T-helper 1 cell treated with Interleukin-12 subunit alpha and Interleukin-12 subunit beta and Interleukin-4 antibody, amounts not matched to agents 30 ng/mL and 1 ng/mL, for 36 hours (primary cell): ENCODE measurements around the gene C1orf167. TPM values are rescaled to one million over a fixed set of nuclear protein-coding genes. Genes with fewer than 3 reads are reported as not detected.

Experiments used
- intact Hi-C: fragments of 100-400 bp; cut with micrococcal nuclease; formaldehyde crosslinking; loops from one replicate; pipeline ENCODE4 v1.15.1; 2024
- total RNA-seq: library from RNA; stranded (reverse); gene quantifications from 2 replicates; pipeline ENCODE4 v1.2.3, GENCODE V29; 2022

C1orf167 gene
- total RNA-seq, 1 donor from 2014 or later, result not detected

GRCh38 chr1:11735854-11736745 lies 25.9 kb upstream of the C1orf167 start, which contains the start of gene AGTRAP:
Gene AGTRAP (plus strand): TSS chr1:11736136. CDS start chr1:11736209, 73 bp downstream.
- intact Hi-C loops, result loop anchor here (1.0 to 5.0 kb wide), 6 partner anchors 17 to 474 kb away; partner anchors contain the start of genes CLCN6, FBXO2, FBXO44 and MAD2L2

GRCh38 chr1:11736746-11737639 lies 25.0 kb upstream of the C1orf167 start:
- intact Hi-C loops, result loop anchor here (1.0 to 5.0 kb wide), 6 partner anchors 18 to 475 kb away; partner anchors contain the start of genes CLCN6, FBXO2, FBXO44 and MAD2L2

GRCh38 chr1:11738096-11738495 lies 23.9 kb upstream of the C1orf167 start:
- intact Hi-C loops, result loop anchor here (5.0 kb wide), 1 partner anchor 86 kb away; the partner anchor contains the start of genes FBXO2 and FBXO44

GRCh38 chr1:11738783-11739182 lies 23.2 kb upstream of the C1orf167 start:
- intact Hi-C loops, result loop anchor here (5.0 kb wide), 1 partner anchor 86 kb away; the partner anchor contains the start of genes FBXO2 and FBXO44

GRCh38 chr1:11740258-11741192 lies 21.5 kb upstream of the C1orf167 start:
- intact Hi-C loops, result no loop called here

- intact Hi-C loops, result no loop called here
These were observed 20.5 kb upstream of the C1orf167 start for GRCh38 chr1:11741482-11741881.

GRCh38 chr1:11741919-11742558 lies 20.0 kb upstream of the C1orf167 start:
- intact Hi-C loops, result no loop called here

GRCh38 chr1:11744287-11744686 lies 17.7 kb upstream of the C1orf167 start:
- intact Hi-C loops, result no loop called here

GRCh38 chr1:11746092-11746491 lies 15.9 kb upstream of the C1orf167 start:
- intact Hi-C loops, result no loop called here

GRCh38 chr1:11746795-11747487 lies 15.1 kb upstream of the C1orf167 start:
- intact Hi-C loops, result no loop called here

GRCh38 chr1:11748294-11749202 lies 13.4 kb upstream of the C1orf167 start:
- intact Hi-C loops, result no loop called here

- intact Hi-C loops, result no loop called here
These were observed 12.7 kb upstream of the C1orf167 start for GRCh38 chr1:11749203-11749689.

- intact Hi-C loops, result no loop called here
These were observed 12.0 kb upstream of the C1orf167 start for GRCh38 chr1:11749996-11750395.

GRCh38 chr1:11751087-11751486 lies 10.9 kb upstream of the C1orf167 start:
- intact Hi-C loops, result no loop called here

- intact Hi-C loops, result no loop called here
These were observed 9.5 kb upstream of the C1orf167 start for GRCh38 chr1:11752359-11753088.

GRCh38 chr1:11753555-11754208 lies 8.3 kb upstream of the C1orf167 start:
- intact Hi-C loops, result no loop called here

GRCh38 chr1:11757047-11757446 lies 4.9 kb upstream of the C1orf167 start:
- intact Hi-C loops, result no loop called here
